Measurements from ENCODE around the gene DSEL.

DNA sequence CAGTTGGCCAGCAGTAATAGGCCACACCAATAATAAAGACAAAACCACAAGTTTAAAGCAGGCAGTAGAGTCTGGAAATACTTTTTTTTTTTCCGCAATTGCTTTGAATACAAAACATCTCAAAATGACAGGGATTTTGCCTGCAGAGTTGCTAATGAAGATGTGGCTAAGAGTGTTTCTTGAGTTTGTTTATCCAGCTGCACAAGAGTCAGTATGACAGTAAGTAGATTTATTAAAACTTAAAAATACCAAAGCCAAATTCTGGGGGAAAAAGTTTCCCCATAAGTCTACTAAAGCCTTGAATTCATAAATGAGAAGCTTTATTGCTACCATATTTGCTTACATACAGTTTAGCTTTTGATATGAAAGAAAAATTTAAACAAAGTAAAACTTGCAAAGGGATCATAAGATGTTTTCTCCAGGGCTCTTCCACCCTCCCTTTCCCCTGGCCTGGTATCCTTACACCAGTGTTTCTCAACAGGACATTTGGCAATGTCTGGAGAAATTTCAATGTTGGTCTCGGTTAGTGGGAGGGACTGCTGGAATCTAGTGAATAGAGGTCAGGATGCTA lies 3.9 kb upstream of the DSEL start:
- TF ChIP-seq FOSL1 (IDR thresholded peaks at IDR 0.05; ENCODE audit: insufficient read depth, low read depth, low read length), result no peak
- no peak for TF ChIP-seq CHD2 (IDR thresholded peaks at IDR 0.05; ENCODE audit: low read length)
- no peak for TF ChIP-seq POLR2A (IDR thresholded peaks at IDR 0.05; ENCODE audit: control extremely low read depth in 1 of 2, low read depth in 2 of 2, low read length in 2 of 2)
- TF ChIP-seq JUN (IDR thresholded peaks at IDR 0.05; ENCODE audit: low read depth, low read length), result no peak
- TF ChIP-seq YY1 (IDR thresholded peaks at IDR 0.05; ENCODE audit: low read depth, low read length), result no peak
- TF ChIP-seq CREB1 (IDR thresholded peaks at IDR 0.05), result no peak
- TF ChIP-seq SIN3A (conservative IDR thresholded peaks at IDR 0.05 in 1 of 2, IDR thresholded peaks at IDR 0.05 in 1 of 2; ENCODE audit: low read depth in 1 of 2, low read length in 2 of 2), result no peak

All from H1 (cell line).